Lung (tissue), 16 donors: Measurements from ENCODE around the gene ID2. TPM values are rescaled to one million over a fixed set of nuclear protein-coding genes. Genes with fewer than 3 reads are reported as not detected.

ENCODE experiments used
- ATAC-seq: fragments of 200-7000 bp; cut with Tn5 transposase; one replicate; pipeline ENCODE4 v1.9.1; 2020; ENCODE audit warnings: moderate number of reproducible peaks; ENCODE audit not compliant: insufficient read depth, low FRiP score
- DNase-seq, 3 donors: peaks; one replicate each; pipeline ENCODE4 v3.0.0-alpha.2; 2013 to 2017
- H3K27ac ChIP-seq, 2 donors: one replicate each; pipeline ENCODE4 v1.5.1; 2013; ENCODE audit warnings: mild to moderate bottlenecking in 2 of 2, moderate library complexity in 2 of 2, control low read depth in 1 of 2, inconsistent platforms in 1 of 2, low read depth in 1 of 2, low read length in 1 of 2
- H3K27me3 ChIP-seq, 3 donors: one replicate each; pipeline ENCODE4 v1.5.1; 2013; ENCODE audit warnings: low read length in 2 of 3; ENCODE audit not compliant: control insufficient read depth in 3 of 3, insufficient read depth in 3 of 3
- H3K36me3 ChIP-seq, 4 donors: one replicate each; pipeline ENCODE4 v1.5.1; 2013; ENCODE audit warnings: low read length in 4 of 4, mild to moderate bottlenecking in 1 of 4, moderate library complexity in 1 of 4; ENCODE audit not compliant: control insufficient read depth in 4 of 4, insufficient read depth in 4 of 4
- H3K4me1 ChIP-seq, 5 donors: one replicate each; pipeline ENCODE4 v1.5.1; 2013; ENCODE audit warnings: low read length in 5 of 5, mild to moderate bottlenecking in 2 of 5, moderate library complexity in 1 of 5; ENCODE audit not compliant: control insufficient read depth in 5 of 5, insufficient read depth in 5 of 5
- H3K4me3 ChIP-seq: one replicate; pipeline ENCODE4 v1.5.1; 2013; ENCODE audit warnings: mild to moderate bottlenecking, control low read depth, moderate library complexity
- H3K9ac ChIP-seq, 2 donors: one replicate each; pipeline ENCODE4 v1.5.1; 2013; ENCODE audit warnings: low read length in 2 of 2, control low read depth in 1 of 2; ENCODE audit not compliant: insufficient read depth in 1 of 2
- H3K9me3 ChIP-seq, 4 donors: one replicate each; pipeline ENCODE4 v1.5.1; 2013; ENCODE audit warnings: low read length in 3 of 4, mild to moderate bottlenecking in 1 of 4, moderate library complexity in 1 of 4; ENCODE audit not compliant: control insufficient read depth in 4 of 4, insufficient read depth in 3 of 4
- CTCF ChIP-seq: IDR thresholded peaks from 2 replicates; pipeline ENCODE4 v1.5.1; 2012; ENCODE audit warnings: mild to moderate bottlenecking; ENCODE audit errors: control extremely low read depth, extremely low read depth
- WGBS, 2 donors: extraction: QIAGEN DNeasy Blood & Tissue Kit; methylation state at CpG; one replicate each; pipeline ENCODE4 v1.1.7; 2013; 5-methylcytosine and 5-hydroxymethylcytosine counted together
- long read RNA-seq, 5 donors: transcript quantifications; one replicate each; lab custom pipeline, GENCODE V29; 2026
- polyA plus RNA-seq, 2 donors: library from polyadenylated mRNA; stranded (reverse); fragments of 200-250 nt; gene quantifications; one replicate each; pipeline ENCODE4 v1.2.1, GENCODE V29; 2013
- total RNA-seq, 2 donors: library from RNA; depleted of rRNA in 1 of 2; stranded (reverse); fragments of >200 nt in 1 of 2; gene quantifications; one replicate each; pipeline ENCODE4 v1.2.1, GENCODE V29; 2014 to 2021
- donor health status: control.
- donor health status: control.
- donor health status: Bipolar disorder and iron deficiency.
- donor health status: healthy.
- donor health status: DM: yes; HTN: yes; CAD: no.

Gene ID2
- total RNA-seq (100 to 1,000 TPM in 1 of 2 donors, 10 to 100 TPM in 1; 67.9 to 181 TPM), polyA plus RNA-seq (100 to 1,000 TPM in 1 of 2 donors, 10 to 100 TPM in 1; 84.2 to 227 TPM)
- long read RNA-seq, donor 1, transcript ID2-204 (2 exons, 474 nt), result minor isoform, 14 of 249 reads
- long read RNA-seq, donor 1, transcript ID2-203 (3 exons, 1,362 nt), result major isoform, 232 of 249 reads
- long read RNA-seq, donor 1, partial matches to known transcripts, result 0 of 249 reads
- long read RNA-seq, donor 1, other reads (novel, unspliced or antisense), result 0 of 249 reads
- long read RNA-seq, donor 2, transcript ID2-203 (3 exons, 1,362 nt), result major isoform, 88 of 117 reads
- long read RNA-seq, donor 2, transcript ID2-204 (2 exons, 474 nt), result minor isoform, 6 of 117 reads
- long read RNA-seq, donor 2, partial matches to known transcripts, result 22 of 117 reads
- long read RNA-seq, donor 2, other reads (novel, unspliced or antisense), result 0 of 117 reads
- long read RNA-seq, donor 3, transcript ID2-203 (3 exons, 1,362 nt), result major isoform, 123 of 130 reads
- long read RNA-seq, donor 3, partial matches to known transcripts, result 0 of 130 reads
- long read RNA-seq, donor 3, other reads (novel, unspliced or antisense), result 0 of 130 reads
- long read RNA-seq, donor 4, transcript ID2-203 (3 exons, 1,362 nt), result major isoform, 94 of 221 reads
- long read RNA-seq, donor 4, transcript ID2-204 (2 exons, 474 nt), result minor isoform, 5 of 221 reads
- long read RNA-seq, donor 4, partial matches to known transcripts, result 122 of 221 reads
- long read RNA-seq, donor 4, other reads (novel, unspliced or antisense), result 0 of 221 reads
- long read RNA-seq, donor 5, transcript ID2-203 (3 exons, 1,362 nt), result major isoform, 272 of 340 reads
- long read RNA-seq, donor 5, transcript ID2-204 (2 exons, 474 nt), result minor isoform, 11 of 340 reads
- long read RNA-seq, donor 5, partial matches to known transcripts, result 56 of 340 reads
- long read RNA-seq, donor 5, other reads (novel, unspliced or antisense), result 0 of 340 reads

DNA sequence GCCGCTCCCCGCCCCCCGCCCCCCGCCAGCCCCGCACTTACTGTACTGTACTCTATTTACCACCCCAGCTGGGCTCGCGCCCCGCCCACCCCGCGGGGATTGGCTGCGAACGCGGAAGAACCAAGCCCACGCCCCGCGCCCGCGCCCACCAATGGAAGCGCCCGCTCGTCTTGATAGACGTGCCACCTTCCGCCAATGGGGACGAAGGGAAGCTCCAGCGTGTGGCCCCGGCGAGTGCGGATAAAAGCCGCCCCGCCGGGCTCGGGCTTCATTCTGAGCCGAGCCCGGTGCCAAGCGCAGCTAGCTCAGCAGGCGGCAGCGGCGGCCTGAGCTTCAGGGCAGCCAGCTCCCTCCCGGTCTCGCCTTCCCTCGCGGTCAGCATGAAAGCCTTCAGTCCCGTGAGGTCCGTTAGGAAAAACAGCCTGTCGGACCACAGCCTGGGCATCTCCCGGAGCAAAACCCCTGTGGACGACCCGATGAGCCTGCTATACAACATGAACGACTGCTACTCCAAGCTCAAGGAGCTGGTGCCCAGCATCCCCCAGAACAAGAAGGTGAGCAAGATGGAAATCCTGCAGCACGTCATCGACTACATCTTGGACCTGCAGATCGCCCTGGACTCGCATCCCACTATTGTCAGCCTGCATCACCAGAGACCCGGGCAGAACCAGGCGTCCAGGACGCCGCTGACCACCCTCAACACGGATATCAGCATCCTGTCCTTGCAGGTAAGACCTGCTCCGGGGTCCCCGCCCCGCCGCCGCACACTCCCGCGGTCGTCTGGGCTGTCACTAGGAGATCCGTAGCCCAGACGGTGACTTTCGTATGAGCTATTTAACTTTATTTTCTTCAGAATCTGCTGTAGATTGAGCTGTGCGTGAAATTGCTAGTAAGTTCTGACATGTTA lies at the start of gene ID2:
ID2 (plus strand) TSS at position 271 of the 907 bp plus-strand sequence; CDS start at position 381, 110 bp downstream.
- peak; percentile 100 for DNase-seq
- H3K9ac ChIP-seq, result peak within 1 kb of the TSS; percentile 81 to 94
- no peaks in the 10 kb centered on the region for H3K9me3 ChIP-seq
- peaks cover 0 to 30% (median 17%) of the 10 kb centered on the region in 5 donors for H3K4me1 ChIP-seq
- WGBS, 2 donors, result 1% methylated on average over 65 to 67 of the region's 70 CpGs
- peak within 1 kb of the TSS; percentile 91 to 94 for H3K27ac ChIP-seq
- peak; percentile 79 for ATAC-seq
- H3K4me3 ChIP-seq, result peak within 1 kb of the TSS; percentile 79
- no peaks in the 10 kb centered on the region for H3K27me3 ChIP-seq
- no peak for TF ChIP-seq CTCF
- H3K36me3 ChIP-seq, result peaks cover 0 to 20% (median 1%) of the 10 kb centered on the region in 4 donors

- WGBS, 2 donors, result 86 to 90% methylated on average over 11 of the region's 11 CpGs
- Histone ChIP-seq H3K27ac (no peak overlapping the region), H3K27me3 (no peaks in the 10 kb centered on the region), H3K4me1 (peaks cover 0 to 37% (median 18%) of the 10 kb centered on the region in 5 donors), H3K9me3 (no peaks in the 10 kb centered on the region), H3K9ac (no peak overlapping the region), H3K4me3 (no peak overlapping the region), H3K36me3 (no peaks in the 10 kb centered on the region)
- no peak for DNase-seq
- no peak for TF ChIP-seq CTCF
- ATAC-seq, result no peak
Observed at GRCh38 chr2:8632755-8633154, 49.1 kb upstream of the ID2 start.

DNA sequence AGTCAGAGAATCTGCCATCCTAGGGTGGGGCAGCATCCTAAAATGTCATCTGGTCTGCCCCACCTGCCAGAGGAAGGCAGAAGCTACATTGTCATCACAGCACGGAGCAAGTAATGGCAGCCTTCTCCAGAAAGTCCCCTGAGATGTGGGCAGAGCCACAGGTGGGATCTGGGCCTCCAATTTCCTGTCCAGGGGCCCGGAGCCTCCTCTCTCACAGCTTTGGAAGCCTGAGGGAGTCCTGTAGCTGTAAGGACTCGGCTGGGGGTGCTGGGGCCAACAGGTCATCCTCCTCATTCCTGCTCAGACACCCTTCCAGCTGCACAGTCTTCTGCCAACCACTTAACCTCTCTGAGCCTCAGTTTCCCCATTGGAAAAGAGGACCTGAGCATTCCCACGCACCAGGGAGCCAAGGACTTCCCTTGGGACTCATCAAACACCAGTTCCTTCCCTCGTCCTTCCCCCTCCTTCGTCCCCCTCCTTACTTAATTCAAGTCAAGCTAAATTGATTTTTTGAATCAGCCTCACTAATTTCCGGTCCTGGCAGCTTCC lies 48.6 kb upstream of the ID2 start:
- Histone ChIP-seq H3K27ac (no peak overlapping the region), H3K4me3 (no peak overlapping the region), H3K4me1 (peaks cover 0 to 41% (median 18%) of the 10 kb centered on the region in 5 donors), H3K36me3 (no peaks in the 10 kb centered on the region), H3K27me3 (no peaks in the 10 kb centered on the region), H3K9me3 (no peaks in the 10 kb centered on the region), H3K9ac (no peak overlapping the region)
- no peak for TF ChIP-seq CTCF
- 78 to 84% methylated on average over 7 of the region's 7 CpGs for WGBS, 2 donors
- ATAC-seq, result no peak
- DNase-seq, result no peak
